Panc1 (cell line): Measurements from ENCODE around the gene ZNF124. TPM values are rescaled to one million over a fixed set of nuclear protein-coding genes. Genes with fewer than 3 reads are reported as not detected.

Source experiments
- ATAC-seq: fragments of 200-7000 bp; cut with Tn5 transposase; 2 replicates; pipeline ENCODE4 v1.9.1; 2020; ENCODE audit warnings: mild to moderate bottlenecking, moderate library complexity
- BruUV-seq: library from RNA; stranded (reverse); fragments of 400-500 nt; replicated peaks from 2 replicates; lab custom pipeline; 2021; lab: Mats Ljungman, UMichigan
- CTCF ChIA-PET: fragments of 300-600 bp; sonication (Branson Sonifier 250); formaldehyde crosslinking; loops from one replicate; lab custom pipeline; 2022; ENCODE audit warnings: antibody characterized with exemption; lab: Charles Lee
- POLR2A ChIA-PET: fragments of 300-600 bp; sonication (Branson Sonifier 250); formaldehyde crosslinking; loops from one replicate; lab custom pipeline; 2022; ENCODE audit warnings: antibody characterized with exemption; lab: Charles Lee
- DNase-seq: peaks from one replicate; pipeline ENCODE4 v3.0.0-alpha.2; 2010; ENCODE audit warnings: low read depth, low spot score
- H3K27ac ChIP-seq: 2 replicates; pipeline ENCODE4 v1.5.1; 2011; ENCODE audit warnings: mild to moderate bottlenecking, low read length, inconsistent platforms
- H3K27me3 ChIP-seq: fragments of 200-500 bp; sonication (Bioruptor generic); 2 replicates; pipeline ENCODE4 v1.6.0; 2014; ENCODE audit warnings: low read length, inconsistent platforms; ENCODE audit not compliant: control insufficient read depth, insufficient read depth
- H3K36me3 ChIP-seq: fragments of 200-500 bp; sonication (Bioruptor generic); 2 replicates; pipeline ENCODE4 v1.5.1; 2014; ENCODE audit warnings: inconsistent platforms, mild to moderate bottlenecking, low read length, moderate library complexity; ENCODE audit not compliant: control insufficient read depth, insufficient read depth
- H3K4me1 ChIP-seq: 2 replicates; pipeline ENCODE4 v1.5.1; 2011; ENCODE audit warnings: inconsistent platforms, mild to moderate bottlenecking, low read length, moderate library complexity; ENCODE audit not compliant: control insufficient read depth, insufficient read depth
- H3K4me3 ChIP-seq, 2 experiments: 2 replicates each; pipeline ENCODE4 v1.5.1; 2011 to 2012; ENCODE audit warnings: low read depth in 2 of 2, low read length in 2 of 2, mild to moderate bottlenecking in 2 of 2, inconsistent platforms in 1 of 2, moderate library complexity in 1 of 2
- H3K9me3 ChIP-seq: fragments of 200-500 bp; sonication (Bioruptor generic); 2 replicates; pipeline ENCODE4 v1.5.1; 2014; ENCODE audit warnings: low read depth, mild to moderate bottlenecking, inconsistent platforms, low read length, moderate library complexity; ENCODE audit not compliant: control insufficient read depth, insufficient read depth
- POLR2AphosphoS5 ChIP-seq: IDR thresholded peaks from 2 replicates; pipeline ENCODE4 v1.6.1; 2012; ENCODE audit warnings: mild to moderate bottlenecking, low read depth, low read length, moderate library complexity
- SIN3A ChIP-seq: IDR thresholded peaks from 2 replicates; pipeline ENCODE4 v1.6.1; 2012; ENCODE audit warnings: low read depth, mild to moderate bottlenecking, low read length, moderate library complexity, borderline replicate concordance; ENCODE audit not compliant: insufficient read depth
- TCF7L2 ChIP-seq: IDR thresholded peaks from 2 replicates; pipeline ENCODE4 v1.6.1; 2011; ENCODE audit warnings: mild to moderate bottlenecking, low read depth, low read length, inconsistent platforms
- in situ Hi-C: cut with HindIII; loops from 2 replicates; pipeline ENCODE4 v1.10.0; 2016; ENCODE audit warnings: low sequenced_read_pairs, low pct_unique_long_range_greater_than_20kb
- intact Hi-C: fragments of 100-400 bp; cut with micrococcal nuclease; formaldehyde crosslinking; loops from one replicate; pipeline ENCODE4 v1.10.0; 2022; ENCODE audit not compliant: unreplicated experiment
- microRNA-seq: library from miRNA; unstranded; fragments of <30 nt; microRNA quantifications from one replicate; pipeline ENCODE4 v1.1.0, GENCODE V29; 2020; ENCODE audit not compliant: unreplicated experiment
- total RNA-seq: library from RNA; stranded (reverse); gene quantifications from one replicate; pipeline ENCODE4 v1.2.1, GENCODE V29; 2021; ENCODE audit not compliant: unreplicated experiment
- TF ChIP-seq, protein P1 (sequence below), 2 experiments: IDR thresholded peaks; 2 replicates each; pipeline ENCODE4 v1.6.1; 2011 to 2012; ENCODE audit warnings: low read depth in 2 of 2, control low read depth in 1 of 2, low read length in 1 of 2, mild to moderate bottlenecking in 1 of 2, moderate library complexity in 1 of 2; ENCODE audit not compliant: insufficient read depth in 1 of 2
- TF ChIP-seq, protein P2 (sequence below): fragments of 450-650 bp; IDR thresholded peaks from 2 replicates; pipeline ENCODE4 v1.5.1; 2017; ENCODE audit warnings: mild to moderate bottlenecking

The ZNF124 gene
- total RNA-seq, 1 experiment from 2014 or later: 18.6 TPM

DNA sequence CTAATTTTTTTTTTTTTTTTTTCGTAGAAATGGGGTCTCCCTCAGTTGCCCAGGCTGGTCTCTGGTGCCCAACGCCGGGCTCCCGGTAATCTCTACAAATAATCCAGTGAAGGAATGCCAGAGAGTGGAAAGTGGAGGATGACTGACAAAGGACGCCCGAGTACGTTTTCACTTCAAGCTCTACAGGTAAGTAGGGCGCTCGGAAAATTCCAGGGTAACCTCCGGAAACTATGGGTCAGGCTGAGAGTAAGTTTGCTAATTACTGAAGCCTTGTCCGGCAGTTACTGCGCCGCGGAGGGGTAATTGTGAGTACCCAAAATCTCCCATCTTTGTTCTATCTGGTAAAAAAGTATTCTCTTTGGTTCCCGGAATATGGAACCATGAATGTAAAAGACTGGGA is 65.9 kb downstream of the ZNF124 start:
- Histone ChIP-seq H3K9me3 (peaks cover 22% of the 10 kb centered on the region), H3K36me3 (peaks cover 11% of the 10 kb centered on the region), H3K4me3 (no peak overlapping the region), H3K27me3 (no peaks in the 10 kb centered on the region), H3K4me1 (peaks cover 11% of the 10 kb centered on the region; the same call in 1 of the 2 replicates), H3K27ac (no peak overlapping the region)
- no peak for TF ChIP-seq SIN3A
- no peak for TF ChIP-seq TCF7L2
- TF ChIP-seq, protein P1, sequence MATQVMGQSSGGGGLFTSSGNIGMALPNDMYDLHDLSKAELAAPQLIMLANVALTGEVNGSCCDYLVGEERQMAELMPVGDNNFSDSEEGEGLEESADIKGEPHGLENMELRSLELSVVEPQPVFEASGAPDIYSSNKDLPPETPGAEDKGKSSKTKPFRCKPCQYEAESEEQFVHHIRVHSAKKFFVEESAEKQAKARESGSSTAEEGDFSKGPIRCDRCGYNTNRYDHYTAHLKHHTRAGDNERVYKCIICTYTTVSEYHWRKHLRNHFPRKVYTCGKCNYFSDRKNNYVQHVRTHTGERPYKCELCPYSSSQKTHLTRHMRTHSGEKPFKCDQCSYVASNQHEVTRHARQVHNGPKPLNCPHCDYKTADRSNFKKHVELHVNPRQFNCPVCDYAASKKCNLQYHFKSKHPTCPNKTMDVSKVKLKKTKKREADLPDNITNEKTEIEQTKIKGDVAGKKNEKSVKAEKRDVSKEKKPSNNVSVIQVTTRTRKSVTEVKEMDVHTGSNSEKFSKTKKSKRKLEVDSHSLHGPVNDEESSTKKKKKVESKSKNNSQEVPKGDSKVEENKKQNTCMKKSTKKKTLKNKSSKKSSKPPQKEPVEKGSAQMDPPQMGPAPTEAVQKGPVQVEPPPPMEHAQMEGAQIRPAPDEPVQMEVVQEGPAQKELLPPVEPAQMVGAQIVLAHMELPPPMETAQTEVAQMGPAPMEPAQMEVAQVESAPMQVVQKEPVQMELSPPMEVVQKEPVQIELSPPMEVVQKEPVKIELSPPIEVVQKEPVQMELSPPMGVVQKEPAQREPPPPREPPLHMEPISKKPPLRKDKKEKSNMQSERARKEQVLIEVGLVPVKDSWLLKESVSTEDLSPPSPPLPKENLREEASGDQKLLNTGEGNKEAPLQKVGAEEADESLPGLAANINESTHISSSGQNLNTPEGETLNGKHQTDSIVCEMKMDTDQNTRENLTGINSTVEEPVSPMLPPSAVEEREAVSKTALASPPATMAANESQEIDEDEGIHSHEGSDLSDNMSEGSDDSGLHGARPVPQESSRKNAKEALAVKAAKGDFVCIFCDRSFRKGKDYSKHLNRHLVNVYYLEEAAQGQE (IDR thresholded peaks at IDR 0.05; ENCODE audit: insufficient read depth in 1 of 2, low read depth in 2 of 2, low read length in 1 of 2): no peak
- no peak for TF ChIP-seq POLR2AphosphoS5
- TF ChIP-seq, protein P2, sequence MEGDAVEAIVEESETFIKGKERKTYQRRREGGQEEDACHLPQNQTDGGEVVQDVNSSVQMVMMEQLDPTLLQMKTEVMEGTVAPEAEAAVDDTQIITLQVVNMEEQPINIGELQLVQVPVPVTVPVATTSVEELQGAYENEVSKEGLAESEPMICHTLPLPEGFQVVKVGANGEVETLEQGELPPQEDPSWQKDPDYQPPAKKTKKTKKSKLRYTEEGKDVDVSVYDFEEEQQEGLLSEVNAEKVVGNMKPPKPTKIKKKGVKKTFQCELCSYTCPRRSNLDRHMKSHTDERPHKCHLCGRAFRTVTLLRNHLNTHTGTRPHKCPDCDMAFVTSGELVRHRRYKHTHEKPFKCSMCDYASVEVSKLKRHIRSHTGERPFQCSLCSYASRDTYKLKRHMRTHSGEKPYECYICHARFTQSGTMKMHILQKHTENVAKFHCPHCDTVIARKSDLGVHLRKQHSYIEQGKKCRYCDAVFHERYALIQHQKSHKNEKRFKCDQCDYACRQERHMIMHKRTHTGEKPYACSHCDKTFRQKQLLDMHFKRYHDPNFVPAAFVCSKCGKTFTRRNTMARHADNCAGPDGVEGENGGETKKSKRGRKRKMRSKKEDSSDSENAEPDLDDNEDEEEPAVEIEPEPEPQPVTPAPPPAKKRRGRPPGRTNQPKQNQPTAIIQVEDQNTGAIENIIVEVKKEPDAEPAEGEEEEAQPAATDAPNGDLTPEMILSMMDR: no peak
- ChIA-PET CTCF (interaction anchor here (1.1 kb wide), 1 partner anchor 14 kb away, joined by 9 read pairs; no protein-coding TSS in a partner anchor), POLR2A (no interaction called here)
- in situ Hi-C loops (no loop called here), intact Hi-C loops (no loop called here)
- DNase-seq: no peak
- no TSS peak for BruUV-seq
- no peak for ATAC-seq

Small RNAs within 50 kb of the gene (microRNA-seq; reads per million reads assigned to microRNA genes)
- not detected for gene MIR3916

Other genes starting within 250 kb of the ZNF124 start
- 49.9 TPM for gene AHCTF1, start 240.1 kb downstream of the ZNF124 start, total RNA-seq
- gene ZNF695, start 164.0 kb downstream of the ZNF124 start, total RNA-seq: 14.7 TPM
- 6.4 TPM for gene ZNF670, start 93.2 kb downstream of the ZNF124 start, total RNA-seq
- gene ZNF669, start 67.7 kb downstream of the ZNF124 start, total RNA-seq: 13.9 TPM
- not detected for gene VN1R5, start 84.1 kb upstream of the ZNF124 start, total RNA-seq
- 21.4 TPM for gene ZNF496, start 159.8 kb upstream of the ZNF124 start, total RNA-seq
- gene NLRP3, start 244.2 kb upstream of the ZNF124 start, total RNA-seq: 0.33 TPM